Parathyroid adenoma (tissue), 2 donors: ENCODE measurements around the gene GAS2L2.

Experiments used
- H2AFZ ChIP-seq: fragments of 300-600 bp; sonication (generic); one replicate; pipeline ENCODE4 v1.7.0; 2017; ENCODE audit warnings: antibody characterized with exemption, mild to moderate bottlenecking
- H3K27ac ChIP-seq: fragments of 300-600 bp; sonication (generic); one replicate; pipeline ENCODE4 v1.7.0; 2017
- H3K27me3 ChIP-seq: fragments of 300-600 bp; sonication (generic); one replicate; pipeline ENCODE4 v1.7.0; 2017; ENCODE audit warnings: low read length; ENCODE audit not compliant: control insufficient read depth, insufficient read depth
- H3K36me3 ChIP-seq: fragments of 300-600 bp; sonication (generic); one replicate; pipeline ENCODE4 v1.7.0; 2017; ENCODE audit warnings: low read length; ENCODE audit not compliant: control insufficient read depth, insufficient read depth
- H3K4me1 ChIP-seq: fragments of 300-600 bp; sonication (generic); one replicate; pipeline ENCODE4 v1.7.0; 2017; ENCODE audit warnings: control low read depth
- H3K4me2 ChIP-seq: fragments of 300-600 bp; sonication (generic); one replicate; pipeline ENCODE4 v1.7.0; 2017; ENCODE audit warnings: low read length
- H3K4me3 ChIP-seq: fragments of 300-600 bp; sonication (generic); one replicate; pipeline ENCODE4 v1.7.0; 2017; ENCODE audit warnings: low read depth, low read length
- H3K79me2 ChIP-seq: fragments of 300-600 bp; sonication (generic); one replicate; pipeline ENCODE4 v1.7.0; 2017; ENCODE audit warnings: control low read depth
- H3K9ac ChIP-seq: fragments of 300-600 bp; sonication (generic); one replicate; pipeline ENCODE4 v1.7.0; 2017; ENCODE audit warnings: mild to moderate bottlenecking
- H3K9me3 ChIP-seq: fragments of 300-600 bp; sonication (generic); one replicate; pipeline ENCODE4 v1.7.0; 2017; ENCODE audit warnings: low read length; ENCODE audit not compliant: control insufficient read depth
- CTCF ChIP-seq: fragments of 300-600 bp; sonication (generic); IDR thresholded peaks from one replicate; pipeline ENCODE4 v1.7.0; 2017; ENCODE audit warnings: antibody characterized with exemption, mild to moderate bottlenecking
- donor health status: primary hyperparathyroidism.

The GAS2L2 gene

GRCh38 chr17:35752945-35753764, at the start of gene GAS2L2:
GAS2L2 (minus strand) TSS chr17:35753239; CDS start chr17:35752850, 389 bp downstream.
- no peaks in the 10 kb centered on the region for H3K36me3 ChIP-seq
- H3K4me3 ChIP-seq, result no peak within 1 kb of the TSS
- H3K4me1 ChIP-seq, result peaks cover 14% of the 10 kb centered on the region
- no peak for TF ChIP-seq CTCF
- H3K79me2 ChIP-seq, result no peaks in the 10 kb centered on the region
- H3K9ac ChIP-seq, result no peak within 1 kb of the TSS
- no peak within 1 kb of the TSS for H3K27ac ChIP-seq
- H2AFZ ChIP-seq, result no peak within 1 kb of the TSS
- no peaks in the 10 kb centered on the region for H3K9me3 ChIP-seq
- H3K4me2 ChIP-seq, result no peak within 1 kb of the TSS
- H3K27me3 ChIP-seq, result no peaks in the 10 kb centered on the region

GRCh38 chr17:35801583-35802224, 48.7 kb upstream of the GAS2L2 start:
- no peaks in the 10 kb centered on the region for H3K79me2 ChIP-seq
- H3K9me3 ChIP-seq, result no peaks in the 10 kb centered on the region
- no peak for TF ChIP-seq CTCF
- no peaks in the 10 kb centered on the region for H3K36me3 ChIP-seq
- H3K4me3 ChIP-seq, result no peak overlapping the region
- H2AFZ ChIP-seq, result no peak overlapping the region
- no peak overlapping the region for H3K4me2 ChIP-seq
- H3K9ac ChIP-seq, result no peak overlapping the region
- H3K4me1 ChIP-seq, result peaks cover 10% of the 10 kb centered on the region
- no peaks in the 10 kb centered on the region for H3K27me3 ChIP-seq
- no peak overlapping the region for H3K27ac ChIP-seq

GRCh38 chr17:35799942-35800341, 46.9 kb upstream of the GAS2L2 start:
- no peak overlapping the region for H3K9ac ChIP-seq
- H2AFZ ChIP-seq, result no peak overlapping the region
- no peaks in the 10 kb centered on the region for H3K9me3 ChIP-seq
- H3K79me2 ChIP-seq, result no peaks in the 10 kb centered on the region
- TF ChIP-seq CTCF, result no peak
- no peaks in the 10 kb centered on the region for H3K27me3 ChIP-seq
- H3K4me3 ChIP-seq, result no peak overlapping the region
- no peaks in the 10 kb centered on the region for H3K36me3 ChIP-seq
- H3K27ac ChIP-seq, result no peak overlapping the region
- no peak overlapping the region for H3K4me2 ChIP-seq
- peaks cover 10% of the 10 kb centered on the region for H3K4me1 ChIP-seq

- Histone ChIP-seq H3K9ac (no peak overlapping the region), H3K79me2 (no peaks in the 10 kb centered on the region), H3K4me2 (no peak overlapping the region), H3K4me1 (peaks cover 5% of the 10 kb centered on the region), H3K27ac (no peak overlapping the region), H3K27me3 (no peaks in the 10 kb centered on the region), H3K4me3 (no peak overlapping the region), H2AFZ (no peak overlapping the region), H3K9me3 (no peaks in the 10 kb centered on the region), H3K36me3 (no peaks in the 10 kb centered on the region)
- no peak for TF ChIP-seq CTCF
Observed at GRCh38 chr17:35797918-35798317, 44.9 kb upstream of the GAS2L2 start.
